Calu3 (cell line): ENCODE measurements around the gene MTMR1. TPM values are rescaled to one million over a fixed set of nuclear protein-coding genes. Genes with fewer than 3 reads are reported as not detected.

Source experiments
- BruUV-seq: library from RNA; stranded (reverse); fragments of 400-500 nt; replicated peaks from 2 replicates; lab custom pipeline; 2021; lab: Mats Ljungman, UMichigan
- CTCF ChIA-PET: fragments of 300-600 bp; sonication (Branson Sonifier 250); formaldehyde crosslinking; loops from one replicate; lab custom pipeline; 2022; ENCODE audit warnings: antibody characterized with exemption; lab: Charles Lee
- DNase-seq: peaks from one replicate; pipeline ENCODE4 v3.0.0; 2022
- H3K27ac Mint-ChIP-seq: one replicate; pipeline ENCODE4 v1.8.0; 2022; ENCODE audit warnings: mixed read lengths; ENCODE audit not compliant: unreplicated experiment
- H3K27me3 Mint-ChIP-seq: one replicate; pipeline ENCODE4 v1.8.0; 2022; ENCODE audit warnings: mixed read lengths; ENCODE audit not compliant: unreplicated experiment
- H3K36me3 Mint-ChIP-seq: one replicate; pipeline ENCODE4 v1.8.0; 2022; ENCODE audit warnings: mild to moderate bottlenecking, moderate library complexity, mixed read lengths; ENCODE audit not compliant: insufficient read depth, unreplicated experiment
- H3K4me1 Mint-ChIP-seq: one replicate; pipeline ENCODE4 v1.8.0; 2022; ENCODE audit warnings: mild to moderate bottlenecking, low read depth, mixed read lengths; ENCODE audit not compliant: unreplicated experiment
- H3K4me3 Mint-ChIP-seq: one replicate; pipeline ENCODE4 v1.8.0; 2022; ENCODE audit warnings: mild to moderate bottlenecking, low read depth, moderate library complexity, mixed read lengths; ENCODE audit not compliant: unreplicated experiment
- H3K9me3 Mint-ChIP-seq: one replicate; pipeline ENCODE4 v1.8.0; 2022; ENCODE audit warnings: low read depth, mixed read lengths; ENCODE audit not compliant: unreplicated experiment
- intact Hi-C: fragments of 100-400 bp; cut with micrococcal nuclease; formaldehyde crosslinking; loops from one replicate; pipeline ENCODE4 v1.10.0; 2022; ENCODE audit not compliant: unreplicated experiment
- total RNA-seq: library from RNA; stranded (reverse); gene quantifications from 2 replicates; pipeline ENCODE4 v1.2.3, GENCODE V29; 2022
- TF ChIP-seq, protein P1 (sequence below): fragments of 200-600 bp; IDR thresholded peaks from one replicate; pipeline ENCODE4 v1.8.0; 2022; ENCODE audit warnings: antibody characterized with exemption; ENCODE audit not compliant: unreplicated experiment

The MTMR1 gene
- total RNA-seq, 1 experiment from 2014 or later: 49.1 TPM

GRCh38 chrX:150769408-150769807, 76.2 kb downstream of the MTMR1 start:
- DNase-seq: no peak
- Mint-ChIP-seq H3K36me3 (peaks cover 10% of the 10 kb centered on the region), H3K9me3 (no peaks in the 10 kb centered on the region), H3K27me3 (no peaks in the 10 kb centered on the region), H3K4me1 (no peaks in the 10 kb centered on the region), H3K27ac (no peak overlapping the region), H3K4me3 (no peak overlapping the region)
- TF ChIP-seq, protein P1, sequence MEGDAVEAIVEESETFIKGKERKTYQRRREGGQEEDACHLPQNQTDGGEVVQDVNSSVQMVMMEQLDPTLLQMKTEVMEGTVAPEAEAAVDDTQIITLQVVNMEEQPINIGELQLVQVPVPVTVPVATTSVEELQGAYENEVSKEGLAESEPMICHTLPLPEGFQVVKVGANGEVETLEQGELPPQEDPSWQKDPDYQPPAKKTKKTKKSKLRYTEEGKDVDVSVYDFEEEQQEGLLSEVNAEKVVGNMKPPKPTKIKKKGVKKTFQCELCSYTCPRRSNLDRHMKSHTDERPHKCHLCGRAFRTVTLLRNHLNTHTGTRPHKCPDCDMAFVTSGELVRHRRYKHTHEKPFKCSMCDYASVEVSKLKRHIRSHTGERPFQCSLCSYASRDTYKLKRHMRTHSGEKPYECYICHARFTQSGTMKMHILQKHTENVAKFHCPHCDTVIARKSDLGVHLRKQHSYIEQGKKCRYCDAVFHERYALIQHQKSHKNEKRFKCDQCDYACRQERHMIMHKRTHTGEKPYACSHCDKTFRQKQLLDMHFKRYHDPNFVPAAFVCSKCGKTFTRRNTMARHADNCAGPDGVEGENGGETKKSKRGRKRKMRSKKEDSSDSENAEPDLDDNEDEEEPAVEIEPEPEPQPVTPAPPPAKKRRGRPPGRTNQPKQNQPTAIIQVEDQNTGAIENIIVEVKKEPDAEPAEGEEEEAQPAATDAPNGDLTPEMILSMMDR: no peak
- intact Hi-C loops: no loop called here
- no TSS peak for BruUV-seq
- CTCF ChIA-PET: no interaction called here

GRCh38 chrX:150770623-150771022, 77.4 kb downstream of the MTMR1 start:
- CTCF ChIA-PET: no interaction called here
- H3K36me3 Mint-ChIP-seq: peaks cover 5% of the 10 kb centered on the region
- intact Hi-C loops: loop anchor here (10.0 kb wide), 1 partner anchor 214 kb away; the partner anchor contains the start of gene HMGB3
- no TSS peak for BruUV-seq
- TF ChIP-seq, protein P1: no peak
- no peaks in the 10 kb centered on the region for H3K27me3 Mint-ChIP-seq
- H3K4me3 Mint-ChIP-seq: no peak overlapping the region
- H3K9me3 Mint-ChIP-seq: no peaks in the 10 kb centered on the region
- no peak overlapping the region for H3K27ac Mint-ChIP-seq
- no peak for DNase-seq
- no peaks in the 10 kb centered on the region for H3K4me1 Mint-ChIP-seq

DNA sequence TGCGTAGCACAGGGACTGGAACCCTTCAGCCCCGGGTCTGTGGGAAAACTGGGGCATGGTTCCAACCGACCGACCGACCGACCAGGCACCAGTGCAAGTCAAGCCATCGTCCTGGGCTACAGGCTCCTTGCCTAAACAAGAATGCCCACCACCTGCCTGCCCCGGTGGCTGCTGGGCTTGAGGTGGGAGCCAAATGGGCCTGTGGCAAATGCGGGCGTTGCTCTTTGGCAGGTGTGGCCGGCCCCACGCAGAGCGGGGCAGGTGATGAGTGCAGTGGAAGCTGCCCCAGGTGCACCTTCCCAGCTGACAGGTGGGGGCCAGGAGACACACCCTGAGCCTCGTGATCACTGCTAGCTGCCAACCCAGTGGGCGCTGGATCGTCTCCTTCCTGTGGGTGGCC, 77.9 kb downstream of the MTMR1 start:
- no peaks in the 10 kb centered on the region for H3K27me3 Mint-ChIP-seq
- no peaks in the 10 kb centered on the region for H3K4me1 Mint-ChIP-seq
- TF ChIP-seq, protein P1: no peak
- no peak overlapping the region for H3K4me3 Mint-ChIP-seq
- no peak for DNase-seq
- intact Hi-C loops: loop anchor here (10.0 kb wide), 1 partner anchor 214 kb away; the partner anchor contains the start of gene HMGB3
- H3K36me3 Mint-ChIP-seq: peaks cover 5% of the 10 kb centered on the region
- H3K27ac Mint-ChIP-seq: no peak overlapping the region
- no peaks in the 10 kb centered on the region for H3K9me3 Mint-ChIP-seq
- no TSS peak for BruUV-seq
- CTCF ChIA-PET: no interaction called here

- Mint-ChIP-seq H3K4me3 (no peak overlapping the region), H3K27me3 (no peaks in the 10 kb centered on the region), H3K4me1 (no peaks in the 10 kb centered on the region), H3K9me3 (no peaks in the 10 kb centered on the region), H3K27ac (no peak overlapping the region), H3K36me3 (peaks cover 5% of the 10 kb centered on the region)
- CTCF ChIA-PET: interaction anchor here (0.6 to 1.8 kb wide), 8 partner anchors 12 to 312 kb away, joined by 3 to 29 read pairs (median 3); partner anchors contain the start of gene HMGB3
- TF ChIP-seq, protein P1: peak; percentile 89
- no TSS peak for BruUV-seq
- peak; percentile 85 for DNase-seq
- intact Hi-C loops: loop anchor here (1.0 to 10.0 kb wide), 2 partner anchors 212 to 310 kb away; partner anchors contain the start of gene HMGB3
Measured at GRCh38 chrX:150772150-150772970, 79.2 kb downstream of the MTMR1 start.
